Embryonic facial prominence (tissue), 1 donor: ENCODE results near the gene STAT6.

Source experiments
- DNase-seq: peaks from one replicate; pipeline ENCODE4 v3.0.0-alpha.2; 2016; ENCODE audit errors: extremely low spot score

STAT6 gene

GRCh38 chr12:57101892-57102695 is 9.1 kb downstream of the STAT6 start:
- no peak for DNase-seq

DNA sequence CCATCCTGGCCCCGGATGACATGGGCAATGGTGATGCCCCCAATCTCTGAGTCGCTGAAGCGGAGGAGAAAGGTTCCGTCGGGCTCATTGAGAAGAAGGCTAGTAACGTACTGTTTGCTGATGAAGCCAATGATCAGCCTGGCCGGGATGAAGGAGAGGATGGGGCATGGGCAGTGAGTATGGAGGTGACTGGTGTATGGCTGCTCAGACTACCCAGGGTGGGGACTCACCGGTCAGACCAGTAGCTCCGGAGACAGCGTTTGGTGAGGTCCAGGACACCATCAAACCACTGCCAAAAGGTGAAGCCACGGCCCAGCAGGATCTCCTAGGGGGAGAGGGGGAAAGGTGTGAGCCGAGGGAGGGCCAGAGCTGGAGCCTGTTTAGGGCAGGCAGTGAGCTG is 11.4 kb downstream of the STAT6 start:
- no peak for DNase-seq

- no peak for DNase-seq
Measured at GRCh38 chr12:57099047-57099714, 12.0 kb downstream of the STAT6 start.

DNA sequence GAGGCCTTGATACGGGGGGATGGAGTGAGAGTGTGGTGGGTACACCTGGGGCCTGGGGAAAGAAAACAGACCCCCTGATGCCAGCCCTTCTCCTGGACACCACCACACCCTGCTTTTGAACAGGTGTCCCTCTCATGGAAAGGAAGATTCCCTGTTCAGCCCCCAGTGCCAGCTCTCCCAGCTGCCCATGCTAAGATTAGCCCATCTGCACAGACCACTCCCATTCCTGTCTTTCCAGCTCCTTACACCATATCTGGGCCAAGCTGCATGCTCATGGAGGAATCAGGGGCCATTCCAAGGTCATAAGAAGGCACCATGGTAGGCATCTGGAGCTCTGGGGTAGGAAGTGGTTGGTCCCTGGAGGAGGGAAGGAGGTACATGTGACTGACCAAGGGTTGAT is 12.6 kb downstream of the STAT6 start:
- DNase-seq, result no peak

GRCh38 chr12:57097554-57097835 is 13.7 kb downstream of the STAT6 start:
- no peak for DNase-seq

DNA sequence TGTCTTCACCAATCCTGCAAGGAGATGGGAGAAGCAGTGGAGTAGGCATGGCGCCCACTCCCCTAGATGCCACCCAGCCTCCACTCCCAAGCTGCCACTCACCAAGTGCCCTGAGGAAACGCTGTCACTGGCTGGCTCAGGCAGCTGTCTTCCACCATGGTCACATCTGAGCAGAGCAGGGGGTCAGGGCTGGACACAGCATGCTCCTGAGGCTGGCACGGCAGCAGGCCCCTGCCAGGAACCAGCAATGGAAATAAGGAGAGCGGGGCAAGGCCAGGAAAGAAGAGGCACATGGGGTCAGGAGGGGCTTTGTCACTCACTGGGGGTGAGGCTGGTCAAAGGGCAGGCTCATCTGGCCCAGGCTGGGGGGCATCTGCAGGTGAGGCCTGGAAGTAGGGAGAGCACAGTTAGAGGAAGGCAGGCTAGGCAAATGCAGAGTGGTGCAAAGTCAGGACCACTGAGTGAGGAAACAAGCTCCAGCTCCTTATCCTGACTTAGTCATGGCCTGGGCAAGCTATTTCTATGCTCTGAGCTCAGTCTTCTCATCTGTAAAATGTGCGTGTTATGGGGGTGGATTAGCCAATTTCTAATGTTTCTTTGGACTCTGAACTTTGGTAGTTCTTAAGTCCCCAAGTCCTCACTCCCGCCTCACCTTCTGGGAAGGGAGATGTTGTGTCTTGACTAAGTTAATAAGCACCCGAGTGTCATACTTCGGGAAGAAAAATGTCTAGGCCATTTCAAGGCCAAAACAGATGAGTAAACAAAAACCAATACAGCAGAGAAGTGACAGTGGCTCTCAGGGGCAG is 14.2 kb downstream of the STAT6 start:
- DNase-seq, result no peak

GRCh38 chr12:57096099-57096572 is 15.0 kb downstream of the STAT6 start:
- DNase-seq, result no peak

GRCh38 chr12:57095440-57095839 is 15.7 kb downstream of the STAT6 start:
- no peak for DNase-seq

GRCh38 chr12:57094208-57095160 is 16.7 kb downstream of the STAT6 start:
- DNase-seq, result no peak

- peak; percentile 68 for DNase-seq
Measured at GRCh38 chr12:57093415-57094207, 17.6 kb downstream of the STAT6 start.

DNA sequence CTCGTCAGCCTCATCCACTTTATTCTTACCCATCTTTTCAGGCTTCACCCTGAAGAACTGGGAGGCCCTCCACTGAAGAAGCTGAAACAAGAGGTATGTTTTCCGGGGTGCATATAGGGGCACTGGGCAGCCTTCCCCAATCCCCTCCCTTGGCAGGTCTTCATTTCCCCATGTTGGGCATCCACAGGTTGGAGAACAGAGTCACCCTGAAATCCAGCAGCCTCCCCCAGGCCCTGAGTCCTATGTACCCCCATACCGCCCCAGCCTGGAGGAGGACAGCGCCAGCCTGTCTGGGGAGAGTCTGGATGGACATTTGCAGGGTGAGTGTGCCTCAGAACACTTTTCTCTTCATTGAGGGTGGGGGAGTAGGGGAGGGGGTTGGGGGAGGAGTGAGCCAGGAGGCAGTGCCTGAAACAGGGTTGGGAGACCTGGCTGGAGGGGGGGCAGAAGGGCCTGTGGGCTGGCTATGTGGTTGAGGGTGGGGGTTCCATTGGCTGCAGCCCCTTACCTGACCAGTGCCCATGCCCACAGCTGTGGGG is 18.2 kb downstream of the STAT6 start:
- DNase-seq, result no peak

- DNase-seq, result no peak
Measured at GRCh38 chr12:57092529-57092862, 18.7 kb downstream of the STAT6 start.

DNA sequence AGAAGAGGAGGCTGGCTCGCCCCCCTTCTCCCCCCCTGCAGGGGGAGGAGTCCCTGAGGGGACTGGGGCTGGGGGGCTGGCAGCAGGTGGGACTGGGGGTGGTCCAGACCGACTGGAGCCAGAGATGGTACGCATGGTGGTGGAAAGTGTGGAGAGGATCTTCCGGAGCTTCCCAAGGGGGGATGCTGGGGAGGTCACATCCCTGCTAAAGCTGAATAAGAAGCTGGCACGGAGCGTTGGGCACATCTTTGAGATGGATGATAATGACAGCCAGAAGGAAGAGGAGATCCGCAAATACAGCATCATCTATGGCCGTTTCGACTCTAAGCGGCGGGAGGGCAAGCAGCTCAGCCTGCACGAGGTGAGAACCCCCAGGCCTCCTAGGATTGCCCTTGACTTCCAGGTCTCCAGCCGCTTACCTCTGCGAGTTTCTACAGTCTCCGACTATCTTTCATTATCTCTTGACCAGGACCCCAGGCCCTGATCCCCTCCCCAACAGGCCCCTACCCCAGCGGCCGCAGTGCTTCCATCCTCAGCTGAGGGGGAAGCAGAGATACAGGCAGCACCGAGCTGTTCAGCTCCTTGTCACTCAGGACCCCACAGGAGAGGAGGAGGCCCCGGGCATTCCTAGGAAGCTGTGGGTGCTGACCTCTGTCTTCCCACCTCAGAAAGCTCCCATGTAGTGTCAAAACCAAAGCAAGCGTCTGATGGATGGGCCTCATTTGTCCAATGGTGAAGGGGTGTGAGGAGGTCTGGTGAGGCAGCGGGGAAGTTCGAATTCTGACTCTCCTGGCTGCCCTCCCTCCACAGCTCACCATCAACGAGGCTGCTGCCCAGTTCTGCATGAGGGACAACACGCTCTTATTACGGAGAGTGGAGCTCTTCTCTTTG is 19.3 kb downstream of the STAT6 start:
- no peak for DNase-seq

GRCh38 chr12:57090924-57091637 is 20.1 kb downstream of the STAT6 start:
- DNase-seq, result peak; percentile 60

- no peak for DNase-seq
Measured at GRCh38 chr12:57090490-57090889, 20.7 kb downstream of the STAT6 start.

GRCh38 chr12:57089271-57090245 is 21.6 kb downstream of the STAT6 start:
- peak; percentile 5 for DNase-seq
